Frontal cortex (tissue), 4 donors: ENCODE measurements around the gene SUMO3. TPM values are rescaled to one million over a fixed set of nuclear protein-coding genes. Genes with fewer than 3 reads are reported as not detected.
A peak's percentile ranks its signal among the peaks of the same experiment; 100 is the strongest.

ENCODE experiments used
- DNase-seq, 2 donors: peaks; one replicate each; pipeline ENCODE4 v3.0.0; 2012; ENCODE audit warnings: low spot score in 2 of 2
- FAIRE-seq: peaks from 2 replicates; lab custom pipeline; 2012; peaks lifted over from hg19 to GRCh38; lab: Jason Lieb, UNC
- total RNA-seq: library from RNA; depleted of rRNA; stranded (reverse); fragments of >200 nt; gene quantifications from one replicate; pipeline ENCODE4 v1.2.3, GENCODE V29; 2014
- donor health status: control.
- donor health status: control.
- donor health status: control.

Gene SUMO3
- total RNA-seq, 1 donor from 2014 or later = 63.2 TPM

GRCh38 chr21:44848821-44849521, 31.1 kb upstream of the SUMO3 start:
- DNase-seq (no peak), FAIRE-seq (no peak)

- DNase-seq (no peak), FAIRE-seq (no peak)
Measured at GRCh38 chr21:44847261-44848056, 29.6 kb upstream of the SUMO3 start.

- FAIRE-seq = no peak
- DNase-seq = peak; percentile 60 to 82
Measured at GRCh38 chr21:44846485-44847260, 28.8 kb upstream of the SUMO3 start.

- DNase-seq (no peak), FAIRE-seq (no peak)
Measured at GRCh38 chr21:44846224-44846484, 28.3 kb upstream of the SUMO3 start.

GRCh38 chr21:44845418-44846223, 27.8 kb upstream of the SUMO3 start:
- no peak for FAIRE-seq

GRCh38 chr21:44844256-44844655, 26.4 kb upstream of the SUMO3 start:
- FAIRE-seq = no peak
- DNase-seq = no peak

More at GRCh38 chr21:44845418-44846223, 27.8 kb upstream of the SUMO3 start:
- DNase-seq = peak; percentile 65 to 72

GRCh38 chr21:44842721-44843445, 25.0 kb upstream of the SUMO3 start:
- DNase-seq (no peak), FAIRE-seq (no peak)

- DNase-seq = no peak
- no peak for FAIRE-seq
Measured at GRCh38 chr21:44842087-44842486, 24.2 kb upstream of the SUMO3 start.

GRCh38 chr21:44840771-44841170, 22.9 kb upstream of the SUMO3 start:
- no peak for FAIRE-seq
- DNase-seq = no peak

GRCh38 chr21:44838951-44839350, 21.1 kb upstream of the SUMO3 start:
- FAIRE-seq (no peak), DNase-seq (no peak)

GRCh38 chr21:44838039-44838895, 20.4 kb upstream of the SUMO3 start:
- FAIRE-seq = no peak
- DNase-seq = no peak

GRCh38 chr21:44837537-44837936, 19.7 kb upstream of the SUMO3 start:
- DNase-seq (no peak), FAIRE-seq (no peak)

GRCh38 chr21:44836666-44837471, 19.0 kb upstream of the SUMO3 start:
- DNase-seq = peak in 1 of 2 donors; percentile 72
- FAIRE-seq = no peak

GRCh38 chr21:44836349-44836665, 18.4 kb upstream of the SUMO3 start:
- DNase-seq (peak in 1 of 2 donors; percentile 53), FAIRE-seq (no peak)

GRCh38 chr21:44835647-44835973, 17.7 kb upstream of the SUMO3 start:
- FAIRE-seq (no peak), DNase-seq (no peak)

- no peak for DNase-seq
- no peak for FAIRE-seq
Measured at GRCh38 chr21:44834951-44835646, 17.2 kb upstream of the SUMO3 start.

- DNase-seq = no peak
- no peak for FAIRE-seq
Measured at GRCh38 chr21:44834231-44834950, 16.5 kb upstream of the SUMO3 start.
